SU-DHL-6 (cell line): ENCODE results near the gene PRX.

Experiments used
- H2AFZ ChIP-seq: fragments of 200-600 bp; sonication (generic); 2 replicates; pipeline ENCODE4 v1.6.1; 2014; ENCODE audit warnings: low read depth, mild to moderate bottlenecking, moderate library complexity, mixed read lengths, antibody characterized with exemption, low read length; ENCODE audit not compliant: severe bottlenecking
- H3F3A ChIP-seq: fragments of 200-600 bp; shearing (Covaris generic); 2 replicates; pipeline ENCODE4 v1.6.0; 2016; ENCODE audit warnings: antibody characterized with exemption, mild to moderate bottlenecking; ENCODE audit not compliant: insufficient read depth
- H3K27ac ChIP-seq: fragments of 200-600 bp; sonication (generic); 2 replicates; pipeline ENCODE4 v1.5.1; 2016; ENCODE audit warnings: low read depth, mild to moderate bottlenecking, low read length, moderate library complexity, mixed read lengths
- H3K27me3 ChIP-seq: fragments of 200-600 bp; sonication (generic), shearing (Covaris generic); 2 replicates; pipeline ENCODE4 v1.6.0; 2014; ENCODE audit warnings: mild to moderate bottlenecking, low read length
- H3K36me3 ChIP-seq: fragments of 200-600 bp; sonication (generic); 2 replicates; pipeline ENCODE4 v1.6.1; 2014; ENCODE audit warnings: mild to moderate bottlenecking, low read length, mixed read lengths
- H3K4me2 ChIP-seq: fragments of 300-600, 200-600 bp; shearing (Covaris generic), sonication (generic); 2 replicates; pipeline ENCODE4 v1.6.0; 2014; ENCODE audit warnings: low read length, low read depth, mild to moderate bottlenecking; ENCODE audit not compliant: poor library complexity, severe bottlenecking
- H3K4me3 ChIP-seq: fragments of 200-600 bp; sonication (generic); 2 replicates; pipeline ENCODE4 v1.5.1; 2014; ENCODE audit warnings: antibody characterized with exemption, low read length, mild to moderate bottlenecking, mixed read lengths; ENCODE audit not compliant: insufficient read depth, poor library complexity, severe bottlenecking
- H3K79me2 ChIP-seq: fragments of 200-600 bp; sonication (generic); 2 replicates; pipeline ENCODE4 v1.6.1; 2014; ENCODE audit warnings: mild to moderate bottlenecking, low read length, moderate library complexity; ENCODE audit not compliant: insufficient read depth
- H3K9ac ChIP-seq: fragments of 200-600 bp; sonication (generic); 2 replicates; pipeline ENCODE4 v1.7.0; 2014; ENCODE audit warnings: mild to moderate bottlenecking, low read length
- H3K9me2 ChIP-seq: fragments of 200-600 bp; sonication (generic); replicated peaks from 2 replicates; pipeline ENCODE4 v1.6.1; 2014; ENCODE audit warnings: low read length; ENCODE audit not compliant: insufficient read depth
- H3K9me3 ChIP-seq: fragments of 200-600 bp; sonication (generic); 2 replicates; pipeline ENCODE4 v1.6.1; 2014; ENCODE audit warnings: low read length, mixed read lengths; ENCODE audit not compliant: insufficient read depth
- H4K20me1 ChIP-seq: fragments of 200-600 bp; sonication (generic); 2 replicates; pipeline ENCODE4 v1.6.1; 2014; ENCODE audit warnings: low read depth, mild to moderate bottlenecking, antibody characterized with exemption, low read length, moderate library complexity, mixed read lengths
- CTCF ChIP-seq: fragments of 200-600 bp; sonication (generic); IDR thresholded peaks from one replicate; pipeline ENCODE4 v1.5.1; 2017; ENCODE audit warnings: antibody characterized with exemption, mild to moderate bottlenecking, low read length, moderate library complexity; ENCODE audit not compliant: insufficient read depth, poor library complexity, severe bottlenecking
- EZH2phosphoT487 ChIP-seq: fragments of 200-600 bp; sonication (generic), shearing (Covaris generic); conservative IDR thresholded peaks from 2 replicates; pipeline ENCODE4 v1.6.1; 2018; ENCODE audit warnings: mild to moderate bottlenecking, antibody characterized with exemption, low read length, moderate library complexity, mixed read lengths

PRX gene

GRCh38 chr19:40420451-40420765 is 7.2 kb upstream of the PRX start:
- no peaks in the 10 kb centered on the region for H3K9me2 ChIP-seq
- peak overlapping the region; percentile 67 for H3K9ac ChIP-seq
- no peaks in the 10 kb centered on the region for H4K20me1 ChIP-seq
- peaks cover 8% of the 10 kb centered on the region; the same call in 1 of the 2 replicates for H3F3A ChIP-seq
- no peaks in the 10 kb centered on the region for H3K27me3 ChIP-seq
- H3K36me3 ChIP-seq: no peaks in the 10 kb centered on the region
- H3K79me2 ChIP-seq: no peaks in the 10 kb centered on the region
- peak overlapping the region; percentile 84 for H3K4me2 ChIP-seq
- no peaks in the 10 kb centered on the region for H3K9me3 ChIP-seq
- peak overlapping the region; percentile 64 for H3K4me3 ChIP-seq
- no peak overlapping the region for H3K27ac ChIP-seq
- peak overlapping the region; percentile 94 for H2AFZ ChIP-seq
- TF ChIP-seq EZH2phosphoT487 (no peak), CTCF (no peak)

DNA sequence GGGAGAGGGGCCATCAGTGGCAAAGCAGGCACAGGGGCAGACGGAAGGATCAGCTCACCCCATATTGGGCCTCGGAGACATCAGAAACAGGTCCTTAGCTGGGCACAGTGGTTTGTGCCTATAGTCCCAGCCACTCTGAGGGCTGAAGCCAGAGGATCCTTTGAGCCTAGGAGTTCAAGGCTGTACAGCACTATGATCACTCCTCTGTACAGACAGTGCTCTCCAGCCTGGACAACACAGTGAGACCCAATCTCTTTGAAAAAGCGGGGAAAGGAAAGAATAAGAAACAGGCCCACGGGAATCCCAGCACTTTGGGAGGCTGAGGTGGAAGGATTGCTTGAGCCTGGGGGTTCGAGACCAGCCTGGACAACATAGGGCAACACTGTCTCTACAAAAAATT is 6.6 kb upstream of the PRX start:
- Histone ChIP-seq H3K36me3 (no peaks in the 10 kb centered on the region), H4K20me1 (no peaks in the 10 kb centered on the region), H3K4me2 (no peak overlapping the region), H3K9me3 (no peaks in the 10 kb centered on the region), H3K9me2 (no peaks in the 10 kb centered on the region), H3K27me3 (no peaks in the 10 kb centered on the region), H3K4me3 (no peak overlapping the region), H3K27ac (no peak overlapping the region), H3F3A (peaks cover 8% of the 10 kb centered on the region; the same call in 1 of the 2 replicates), H3K79me2 (no peaks in the 10 kb centered on the region), H3K9ac (no peak overlapping the region), H2AFZ (no peak overlapping the region)
- TF ChIP-seq CTCF (no peak), EZH2phosphoT487 (no peak)

GRCh38 chr19:40419066-40419612 is 6.0 kb upstream of the PRX start:
- peaks cover 2% of the 10 kb centered on the region; the same call in 1 of the 2 replicates for H3F3A ChIP-seq
- no peaks in the 10 kb centered on the region for H3K27me3 ChIP-seq
- H3K36me3 ChIP-seq: no peaks in the 10 kb centered on the region
- H3K4me3 ChIP-seq: no peak overlapping the region
- no peaks in the 10 kb centered on the region for H3K79me2 ChIP-seq
- no peak for TF ChIP-seq EZH2phosphoT487
- TF ChIP-seq CTCF: no peak
- H3K27ac ChIP-seq: no peak overlapping the region
- no peak overlapping the region for H3K4me2 ChIP-seq
- no peaks in the 10 kb centered on the region for H3K9me3 ChIP-seq
- no peaks in the 10 kb centered on the region for H4K20me1 ChIP-seq
- H2AFZ ChIP-seq: no peak overlapping the region
- H3K9me2 ChIP-seq: no peaks in the 10 kb centered on the region
- H3K9ac ChIP-seq: no peak overlapping the region
